Measurements from ENCODE around the gene SLC17A1.

- TF ChIP-seq CTCF (IDR thresholded peaks at IDR 0.05) (no peak), POLR2A (IDR thresholded peaks at IDR 0.05) (no peak)
Observed at GRCh38 chr6:25753079-25753478, 78.8 kb downstream of the SLC17A1 start.
